Breast epithelium (tissue), 4 donors: ENCODE measurements around the gene RBBP9. TPM values are rescaled to one million over a fixed set of nuclear protein-coding genes. Genes with fewer than 3 reads are reported as not detected.

Source experiments
- DNase-seq, 2 donors: peaks; one replicate each; pipeline ENCODE4 v3.0.0-alpha.2; 2019; ENCODE audit warnings: low spot score in 2 of 2
- H3K27ac ChIP-seq, 2 donors: fragments of 200-600 bp; sonication (generic) in 1 of 2; one replicate each; pipeline ENCODE4 v1.5.1; 2016 to 2019; ENCODE audit warnings: mild to moderate bottlenecking in 1 of 2
- H3K27me3 ChIP-seq, 2 donors: fragments of 200-600 bp; sonication (generic) in 1 of 2; one replicate each; pipeline versions ENCODE4 v1.5.1 to v1.6.0; 2017 to 2019; ENCODE audit warnings: control low read depth in 1 of 2, mild to moderate bottlenecking in 1 of 2
- H3K36me3 ChIP-seq: fragments of 200-600 bp; one replicate; pipeline ENCODE4 v1.5.1; 2019
- H3K4me1 ChIP-seq, 2 donors: fragments of 200-600 bp; sonication (generic); one replicate each; pipeline ENCODE4 v1.5.1; 2016 to 2019; ENCODE audit warnings: control low read depth in 1 of 2
- H3K4me3 ChIP-seq, 3 donors: fragments of 200-600 bp; sonication (generic); 1 replicate in 2 of 3; 2 replicates in 1 of 3; pipeline ENCODE4 v1.5.1; 2016 to 2019; ENCODE audit warnings: mild to moderate bottlenecking in 3 of 3, moderate library complexity in 2 of 3
- H3K9me3 ChIP-seq, 2 donors: fragments of 200-600 bp; sonication (generic) in 1 of 2; one replicate each; pipeline ENCODE4 v1.5.1; 2016 to 2019; ENCODE audit warnings: control low read depth in 1 of 2
- POLR2A ChIP-seq: fragments of 450-650 bp; IDR thresholded peaks from one replicate; pipeline ENCODE4 v1.6.1; 2016; ENCODE audit warnings: antibody characterized with exemption, mild to moderate bottlenecking, moderate library complexity
- POLR2AphosphoS5 ChIP-seq, 3 donors: sonication (generic); formaldehyde crosslinking; IDR thresholded peaks; one replicate each; pipeline ENCODE4 v1.6.1; 2017; ENCODE audit warnings: antibody characterized with exemption in 3 of 3
- intact Hi-C: fragments of 100-400 bp; cut with DNase I; formaldehyde crosslinking; loops from one replicate; pipeline ENCODE4 v1.15.1; 2023; ENCODE audit warnings: low total_unique reads
- total RNA-seq, 3 donors: library from RNA; depleted of rRNA; stranded (reverse); fragments of >200 nt; gene quantifications; one replicate each; pipeline ENCODE4 v1.1.0, GENCODE V29; 2016
- TF ChIP-seq, protein P1 (sequence below), 3 donors: fragments of 450-650 bp; IDR thresholded peaks; one replicate each; pipeline ENCODE4 v1.5.1; 2016 to 2017; ENCODE audit warnings: antibody characterized with exemption in 3 of 3, mild to moderate bottlenecking in 3 of 3, moderate library complexity in 3 of 3

Gene RBBP9
- total RNA-seq, 3 donors from 2014 or later, result 16.3 to 24.4 (median 17.7) TPM

DNA sequence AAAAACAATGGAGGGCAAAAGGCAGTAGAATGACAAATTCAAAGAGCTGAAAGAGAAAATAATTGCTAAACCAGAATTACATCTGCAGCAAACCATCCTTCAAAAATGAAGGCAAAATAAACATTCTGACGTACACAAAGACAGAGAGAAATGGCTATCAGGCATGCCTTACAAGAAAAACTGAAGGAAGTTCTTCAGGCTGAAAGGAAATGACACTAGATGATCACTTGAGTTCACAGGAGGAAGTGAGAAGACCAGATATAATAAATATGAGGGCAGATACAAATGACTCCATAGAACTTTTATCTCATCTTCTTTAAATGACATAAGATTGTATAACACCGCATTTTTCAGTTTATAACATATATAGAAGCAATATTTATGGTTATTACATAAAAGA, 60.2 kb downstream of the RBBP9 start:
- H3K27me3 ChIP-seq, result no peaks in the 10 kb centered on the region
- no peaks in the 10 kb centered on the region for H3K9me3 ChIP-seq
- no peaks in the 10 kb centered on the region for H3K4me1 ChIP-seq
- intact Hi-C loops, result no loop called here
- DNase-seq, result no peak
- no peak overlapping the region for H3K27ac ChIP-seq
- H3K36me3 ChIP-seq, result no peaks in the 10 kb centered on the region
- no peak overlapping the region for H3K4me3 ChIP-seq
- TF ChIP-seq, protein P1, sequence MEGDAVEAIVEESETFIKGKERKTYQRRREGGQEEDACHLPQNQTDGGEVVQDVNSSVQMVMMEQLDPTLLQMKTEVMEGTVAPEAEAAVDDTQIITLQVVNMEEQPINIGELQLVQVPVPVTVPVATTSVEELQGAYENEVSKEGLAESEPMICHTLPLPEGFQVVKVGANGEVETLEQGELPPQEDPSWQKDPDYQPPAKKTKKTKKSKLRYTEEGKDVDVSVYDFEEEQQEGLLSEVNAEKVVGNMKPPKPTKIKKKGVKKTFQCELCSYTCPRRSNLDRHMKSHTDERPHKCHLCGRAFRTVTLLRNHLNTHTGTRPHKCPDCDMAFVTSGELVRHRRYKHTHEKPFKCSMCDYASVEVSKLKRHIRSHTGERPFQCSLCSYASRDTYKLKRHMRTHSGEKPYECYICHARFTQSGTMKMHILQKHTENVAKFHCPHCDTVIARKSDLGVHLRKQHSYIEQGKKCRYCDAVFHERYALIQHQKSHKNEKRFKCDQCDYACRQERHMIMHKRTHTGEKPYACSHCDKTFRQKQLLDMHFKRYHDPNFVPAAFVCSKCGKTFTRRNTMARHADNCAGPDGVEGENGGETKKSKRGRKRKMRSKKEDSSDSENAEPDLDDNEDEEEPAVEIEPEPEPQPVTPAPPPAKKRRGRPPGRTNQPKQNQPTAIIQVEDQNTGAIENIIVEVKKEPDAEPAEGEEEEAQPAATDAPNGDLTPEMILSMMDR (IDR thresholded peaks at IDR 0.05), result no peak
- TF ChIP-seq POLR2A, result no peak
- no peak for TF ChIP-seq POLR2AphosphoS5 (IDR thresholded peaks at IDR 0.05)

Other genes starting within 250 kb of the RBBP9 start
- 10 to 100 TPM; 20.0 to 37.5 (median 33.1) TPM for gene ZNF133, start 208.7 kb downstream of the RBBP9 start, total RNA-seq
- 10 to 100 TPM in 1 of 3 donors, 1 to 10 TPM in 2; 2.6 to 14.8 (median 6.9) TPM for gene DZANK1, start 30.2 kb downstream of the RBBP9 start, total RNA-seq
- 10 to 100 TPM in 2 of 3 donors, 1 to 10 TPM in 1; 6.9 to 17.6 (median 10.1) TPM for gene POLR3F, start 29.8 kb downstream of the RBBP9 start, total RNA-seq
- 10 to 100 TPM; 27.0 to 57.7 (median 52.8) TPM for gene SEC23B, start 10.7 kb upstream of the RBBP9 start, total RNA-seq
- gene SMIM26, start 70.2 kb upstream of the RBBP9 start, total RNA-seq, result 100 to 1,000 TPM; 126 to 150 (median 129) TPM
- 10 to 100 TPM; 24.1 to 34.6 (median 26.2) TPM for gene DTD1, start 90.8 kb upstream of the RBBP9 start, total RNA-seq